GM21526 (cell line): ENCODE results near the gene HMGCS2.

ENCODE experiments used
- ATAC-seq: cut with Tn5 transposase; IDR thresholded peaks from one replicate; pipeline ENCODE4 v1.9.1; 2021; ENCODE audit warnings: moderate library complexity; ENCODE audit not compliant: unreplicated experiment, low FRiP score

HMGCS2 gene

GRCh38 chr1:119764220-119764619, 4.5 kb downstream of the HMGCS2 start:
- ATAC-seq = no peak

GRCh38 chr1:119762953-119763352, 5.8 kb downstream of the HMGCS2 start:
- no peak for ATAC-seq

DNA sequence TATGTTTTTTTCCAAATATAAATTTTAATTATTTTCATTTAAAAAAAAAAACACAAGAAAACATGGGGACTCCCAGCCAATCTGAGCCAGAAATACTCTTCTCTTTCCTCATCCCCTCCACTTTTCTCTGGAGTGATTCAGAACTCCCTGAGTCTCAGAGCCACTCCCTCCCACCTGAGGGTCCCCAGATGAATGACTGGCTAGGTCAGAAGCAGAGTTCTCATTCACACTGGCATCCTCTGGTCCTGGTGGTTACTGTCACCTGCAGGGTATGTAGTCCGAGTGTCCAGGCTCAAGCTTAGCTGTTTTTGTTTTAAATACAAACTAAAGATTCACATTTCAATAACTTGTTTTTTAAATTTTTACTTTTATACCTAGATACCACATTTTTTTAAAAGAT, 6.3 kb downstream of the HMGCS2 start:
- ATAC-seq = no peak

DNA sequence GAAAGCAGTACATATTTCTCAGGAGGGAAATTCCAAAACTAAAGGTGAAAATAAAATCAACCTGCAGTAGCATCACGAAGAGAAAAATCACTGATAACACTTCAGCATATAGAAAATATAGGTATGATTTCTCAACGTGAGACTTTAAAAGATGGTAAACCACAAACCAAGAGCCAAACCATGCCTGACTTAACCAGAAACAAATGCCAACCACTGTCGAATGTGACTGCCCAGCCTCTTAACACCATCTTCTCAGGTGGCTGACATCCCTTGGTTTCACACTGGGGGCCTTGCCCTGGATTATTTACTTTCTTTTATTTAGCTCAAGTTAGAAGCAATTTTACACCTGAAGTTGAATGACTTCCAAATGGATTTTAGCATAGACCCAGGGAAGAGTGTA, 10.1 kb downstream of the HMGCS2 start:
- no peak for ATAC-seq

- no peak for ATAC-seq
These were observed 16.1 kb downstream of the HMGCS2 start for GRCh38 chr1:119752592-119752991.

- no peak for ATAC-seq
These were observed 20.7 kb downstream of the HMGCS2 start for GRCh38 chr1:119748040-119748439.

- ATAC-seq = no peak
These were observed 21.3 kb downstream of the HMGCS2 start for GRCh38 chr1:119747451-119747850.

DNA sequence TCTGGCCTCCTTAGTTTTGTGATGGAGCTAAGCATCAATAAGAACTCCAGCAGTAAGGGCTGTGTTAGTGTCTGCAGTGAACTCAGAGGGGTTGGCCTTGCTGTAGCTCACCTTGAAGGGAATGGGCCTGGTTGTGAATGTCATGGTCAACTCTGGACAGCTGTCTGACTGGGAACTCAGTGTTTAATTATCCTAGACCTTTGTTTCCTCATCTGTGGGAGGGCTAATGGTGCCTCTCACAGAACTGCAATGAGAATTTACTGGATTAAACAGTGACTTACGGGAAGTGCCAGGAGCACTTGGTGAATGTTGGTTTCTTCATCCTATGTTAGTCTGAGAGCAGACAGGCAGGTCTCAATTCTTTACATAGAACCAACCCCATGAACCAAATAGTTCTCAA, 23.7 kb downstream of the HMGCS2 start:
- no peak for ATAC-seq

GRCh38 chr1:119744598-119744942, 24.1 kb downstream of the HMGCS2 start:
- no peak for ATAC-seq

DNA sequence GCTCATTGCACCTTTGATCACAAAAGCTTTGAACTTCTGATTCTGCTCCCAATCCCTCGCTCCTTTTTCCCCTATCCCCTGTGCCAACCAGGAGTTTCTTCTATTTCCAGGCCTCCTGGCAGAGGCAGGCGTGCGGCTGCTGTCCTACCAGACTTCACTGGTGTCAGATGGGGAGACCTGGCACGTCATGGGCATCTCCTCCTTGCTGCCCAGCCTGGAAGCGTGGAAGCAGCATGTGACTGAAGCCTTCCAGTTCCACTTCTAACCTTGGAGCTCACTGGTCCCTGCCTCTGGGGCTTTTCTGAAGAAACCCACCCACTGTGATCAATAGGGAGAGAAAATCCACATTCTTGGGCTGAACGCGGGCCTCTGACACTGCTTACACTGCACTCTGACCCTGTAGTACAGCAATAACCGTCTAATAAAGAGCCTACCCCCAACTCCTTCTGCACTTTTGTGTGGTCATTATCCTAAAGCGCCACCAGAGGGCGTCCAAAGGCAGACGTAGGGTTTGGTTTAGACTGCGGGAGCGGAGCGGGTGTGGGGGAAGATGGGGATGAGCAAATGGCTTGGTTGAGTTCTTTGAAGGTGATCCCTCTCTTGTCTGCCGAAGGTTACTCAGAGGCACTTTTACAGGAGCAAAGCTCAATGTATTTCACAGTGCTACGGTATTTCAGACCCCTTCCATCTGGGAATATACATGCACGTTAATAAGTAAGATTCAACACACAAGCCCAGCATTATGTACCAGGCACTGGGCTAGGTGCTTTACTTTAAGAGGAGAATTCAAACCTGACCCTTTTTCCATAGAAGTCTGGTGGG, 24.7 kb downstream of the HMGCS2 start:
- ATAC-seq = peak; percentile 75

GRCh38 chr1:119743308-119743707, 25.4 kb downstream of the HMGCS2 start:
- ATAC-seq = no peak

DNA sequence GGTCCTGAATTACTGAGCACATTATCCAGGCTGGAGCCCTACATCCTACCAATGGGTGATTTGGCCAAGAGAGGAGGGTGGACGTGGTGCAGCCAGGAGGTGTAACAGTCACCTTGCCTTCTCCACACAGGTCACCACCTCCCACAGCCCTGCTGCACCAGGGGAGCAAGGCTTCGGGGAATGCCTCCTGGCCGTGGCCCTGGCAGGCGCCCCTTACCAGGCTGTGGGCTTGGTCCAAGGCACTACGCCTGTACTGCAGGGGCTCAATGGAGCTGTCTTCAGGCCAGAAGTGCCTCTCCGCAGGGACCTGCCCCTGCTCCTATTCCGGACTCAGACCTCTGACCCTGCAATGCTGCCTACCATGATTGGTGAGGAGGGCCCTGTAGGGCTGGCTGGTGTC, 26.0 kb downstream of the HMGCS2 start:
- ATAC-seq = no peak

DNA sequence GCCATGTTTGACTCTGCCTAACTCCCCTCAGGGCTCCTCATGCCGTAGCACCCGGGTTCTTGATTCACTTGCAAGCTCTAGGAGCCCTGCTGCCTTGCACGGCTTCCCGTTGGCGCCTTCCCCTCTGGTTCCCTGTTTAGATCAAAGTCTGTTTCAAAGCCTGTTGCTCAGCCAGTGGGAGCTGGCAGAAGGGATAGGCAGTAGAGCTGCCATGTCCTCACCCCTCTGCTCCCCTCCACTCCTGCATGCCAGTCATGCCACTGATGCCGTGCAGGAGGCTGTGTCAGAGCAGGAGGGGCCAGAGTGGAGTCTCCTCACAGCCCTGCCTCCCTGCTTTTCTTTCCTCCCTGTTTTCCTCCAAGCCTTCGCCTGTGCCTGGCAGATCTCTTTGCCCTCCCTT, 26.5 kb downstream of the HMGCS2 start:
- ATAC-seq = no peak

GRCh38 chr1:119740896-119741780, 27.6 kb downstream of the HMGCS2 start:
- no peak for ATAC-seq

- ATAC-seq = no peak
These were observed 28.4 kb downstream of the HMGCS2 start for GRCh38 chr1:119740261-119740660.

- no peak for ATAC-seq
These were observed 29.6 kb downstream of the HMGCS2 start for GRCh38 chr1:119739150-119739549.

- ATAC-seq = no peak
These were observed 30.5 kb downstream of the HMGCS2 start for GRCh38 chr1:119738100-119738720.

DNA sequence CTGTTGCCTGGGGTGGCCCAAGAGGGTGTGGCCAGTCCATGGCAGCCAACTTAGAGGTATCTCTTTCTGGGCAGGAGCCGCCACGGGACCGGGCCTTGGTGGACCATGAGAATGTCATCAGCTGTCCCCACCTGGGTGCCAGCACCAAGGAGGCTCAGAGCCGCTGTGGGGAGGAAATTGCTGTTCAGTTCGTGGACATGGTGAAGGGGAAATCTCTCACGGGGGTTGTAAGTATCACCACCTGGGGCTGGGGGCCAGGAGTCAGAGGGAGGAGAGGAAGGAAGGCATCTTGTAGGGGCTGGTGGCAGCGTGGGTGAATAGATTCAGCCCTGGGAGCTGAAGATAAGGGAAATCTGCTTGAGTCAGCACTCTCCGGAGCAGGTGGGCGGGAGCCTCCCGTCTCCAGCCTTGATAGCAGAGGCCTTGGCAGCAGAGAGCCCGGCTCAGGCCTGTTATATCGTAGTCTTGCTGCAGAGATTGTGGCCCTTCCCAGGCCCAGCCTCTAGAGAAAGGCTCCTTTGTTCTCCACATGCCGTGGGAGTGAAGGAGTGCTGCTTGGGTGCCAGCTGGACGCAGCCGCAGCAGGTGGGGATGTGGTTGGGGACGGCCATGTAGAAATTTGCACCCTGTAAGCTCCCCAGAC, 31.5 kb downstream of the HMGCS2 start:
- ATAC-seq = no peak

DNA sequence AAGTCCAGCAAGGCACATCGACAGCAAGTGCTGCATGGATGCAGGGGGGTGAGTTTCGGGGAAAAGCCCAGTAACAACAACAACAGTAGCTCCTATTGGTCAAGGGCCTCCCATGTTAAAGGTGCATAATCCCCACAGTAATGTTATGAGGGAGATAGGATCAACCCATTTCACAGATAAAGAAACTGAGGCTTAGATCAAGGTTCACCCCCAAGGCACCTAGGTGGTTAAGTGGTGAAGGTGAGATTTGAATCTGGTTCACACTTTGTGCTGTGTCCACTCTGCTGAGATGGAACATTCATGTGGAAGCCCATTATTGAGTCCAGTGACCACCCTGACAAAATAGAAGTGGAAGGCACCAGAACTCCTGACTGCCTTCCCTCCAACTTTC, 32.1 kb downstream of the HMGCS2 start:
- no peak for ATAC-seq

- ATAC-seq = no peak
These were observed 33.5 kb downstream of the HMGCS2 start for GRCh38 chr1:119735217-119735616.

DNA sequence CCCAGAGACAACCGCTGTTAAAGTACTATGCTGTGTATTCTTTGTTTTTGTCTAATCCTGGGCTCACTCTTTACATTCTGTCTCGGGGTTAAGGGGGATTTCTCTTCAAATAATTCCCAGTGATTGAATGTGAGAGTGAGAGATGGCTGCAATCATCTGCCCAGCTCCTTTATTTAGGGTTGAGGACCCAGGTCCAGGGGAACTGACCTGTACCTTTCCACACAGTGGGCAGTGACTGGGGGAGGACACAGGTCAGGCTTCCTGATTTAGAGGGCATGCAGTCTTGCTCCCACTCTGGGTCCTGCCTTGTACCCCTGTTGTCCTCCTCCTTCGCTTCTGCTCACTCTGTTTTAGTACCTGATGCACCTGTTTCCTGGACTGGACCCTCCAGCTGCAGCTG, 35.0 kb downstream of the HMGCS2 start:
- ATAC-seq = no peak
